ENCODE measurements around the gene CDON.
"Not testable (repeated sequence)": the region's sequence is repeated elsewhere in the genome, so short reads cannot be mapped to it uniquely, and the experiment has no call there.

Gene CDON

GRCh38 chr11:126035718-126036117, 26.9 kb downstream of the CDON start:
- TF ChIP-seq CTCF (conservative IDR thresholded peaks at IDR 0.05) (no peak), ZFX (IDR thresholded peaks at IDR 0.05) (no peak)
- no peak overlapping the region for H3K27ac ChIP-seq

DNA sequence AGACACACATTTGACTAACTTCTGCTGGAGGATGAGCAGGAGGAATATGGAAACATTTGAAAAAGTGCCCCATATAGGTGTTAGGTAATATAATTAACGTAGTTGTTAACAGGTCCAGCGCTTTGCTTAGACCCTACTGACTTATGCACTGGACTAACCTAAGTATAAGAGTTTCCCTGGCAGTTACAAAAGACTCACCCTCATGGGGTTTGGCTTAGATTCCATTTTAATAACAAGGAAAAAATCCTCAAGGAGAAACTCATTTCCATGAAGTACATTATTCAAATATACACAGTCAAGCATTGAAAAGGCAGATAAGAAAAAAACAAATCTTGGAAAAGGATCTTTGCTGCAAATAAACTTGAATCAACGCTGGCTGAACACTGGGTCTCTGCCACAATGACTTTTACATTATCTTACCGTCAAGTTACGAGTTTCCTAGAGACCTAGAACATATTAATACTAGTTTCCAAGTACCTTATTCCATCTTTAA, 27.7 kb downstream of the CDON start:
- TF ChIP-seq ZFX (IDR thresholded peaks at IDR 0.05) (no peak), CTCF (conservative IDR thresholded peaks at IDR 0.05) (no peak)
- no peak overlapping the region for H3K27ac ChIP-seq

DNA sequence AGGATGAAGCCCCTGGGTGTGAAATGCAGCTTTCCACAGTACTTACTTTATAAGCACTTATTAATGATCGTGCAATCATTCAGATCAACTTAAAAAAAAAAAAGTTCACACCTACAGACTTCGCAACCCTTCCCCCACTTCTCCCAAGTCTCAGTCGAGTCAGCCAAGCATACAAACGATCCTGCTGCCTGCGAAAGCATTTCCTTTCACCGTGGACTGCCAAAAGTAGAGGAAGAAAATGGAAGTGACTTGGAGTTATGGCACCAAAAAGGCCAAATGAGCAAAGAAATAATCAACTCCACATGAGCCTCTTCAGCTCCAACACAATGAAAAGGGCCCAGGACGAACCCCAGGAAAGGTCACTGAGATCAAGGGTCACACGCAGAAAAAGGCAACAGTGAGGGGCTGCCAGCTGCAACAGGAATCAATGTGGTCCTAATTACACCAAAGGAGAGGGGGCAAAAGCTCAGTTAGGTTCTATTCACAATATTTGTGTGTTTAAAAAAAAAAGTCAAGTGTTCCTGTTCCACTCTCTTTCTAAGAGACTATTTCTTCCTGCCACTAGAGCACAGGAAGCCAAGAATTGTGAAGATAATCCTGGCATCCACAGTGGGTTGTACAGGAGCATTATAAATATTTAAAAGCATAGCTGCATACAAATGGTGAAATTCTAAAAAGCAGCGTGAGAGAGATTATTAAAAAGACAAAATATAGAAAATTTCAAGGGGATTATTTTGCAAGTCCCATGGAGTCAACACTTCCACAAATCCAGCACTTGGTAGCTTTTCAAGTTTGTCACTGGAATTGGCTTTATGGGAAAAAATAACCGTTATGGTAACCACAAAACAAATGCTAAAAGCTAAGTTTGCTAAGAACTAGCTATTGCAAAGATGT, 28.4 kb downstream of the CDON start:
- H3K27ac ChIP-seq, result no peak overlapping the region
- TF ChIP-seq CTCF (conservative IDR thresholded peaks at IDR 0.05) (no peak), ZFX (IDR thresholded peaks at IDR 0.05) (no peak)

DNA sequence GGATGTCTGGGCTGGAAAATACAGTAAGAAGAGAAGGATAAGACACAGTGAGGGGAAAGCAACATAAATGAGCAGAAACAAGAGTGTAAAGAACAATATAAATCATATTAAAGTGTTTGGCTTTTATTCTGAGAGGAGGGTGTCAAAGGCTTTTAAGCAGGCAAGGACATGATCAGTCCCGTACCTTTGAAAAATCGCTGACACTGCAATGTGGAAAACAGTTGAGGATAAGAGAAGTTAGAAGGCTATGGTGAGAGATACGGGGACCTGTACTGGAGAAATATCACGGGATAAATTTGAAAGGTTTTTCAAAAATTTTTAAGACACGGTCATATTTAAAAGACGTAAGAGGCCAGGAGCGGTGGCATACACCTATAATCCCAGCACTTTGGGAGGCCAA, 30.3 kb downstream of the CDON start:
- TF ChIP-seq ZFX (IDR thresholded peaks at IDR 0.05), result no peak
- no peak for TF ChIP-seq CTCF (conservative IDR thresholded peaks at IDR 0.05)
- H3K27ac ChIP-seq, result no peak overlapping the region

GRCh38 chr11:126029805-126030204, 32.9 kb downstream of the CDON start:
- TF ChIP-seq ZFX (IDR thresholded peaks at IDR 0.05) (no peak), CTCF (conservative IDR thresholded peaks at IDR 0.05) (no peak)
- H3K27ac ChIP-seq, result no peak overlapping the region

DNA sequence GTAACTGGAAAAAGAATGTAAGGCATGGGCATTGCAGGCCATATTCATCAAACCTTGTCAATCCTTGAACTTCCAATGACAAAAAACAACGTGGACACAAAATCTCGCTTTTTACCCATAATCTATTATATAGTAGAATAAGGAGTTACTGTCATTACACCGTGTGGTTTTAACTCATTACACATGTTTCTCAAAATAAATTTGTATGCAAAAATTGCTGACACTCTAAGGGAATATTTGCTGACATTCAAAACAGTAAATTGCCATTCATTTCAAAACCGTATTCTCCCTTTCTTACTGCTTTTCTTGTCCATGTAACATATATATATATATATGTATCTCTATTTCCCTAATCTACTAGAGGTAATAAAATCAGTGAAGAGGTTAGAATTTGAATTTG, 33.4 kb downstream of the CDON start:
- no peak overlapping the region for H3K27ac ChIP-seq
- TF ChIP-seq ZFX (IDR thresholded peaks at IDR 0.05) (no peak), CTCF (conservative IDR thresholded peaks at IDR 0.05) (no peak)

GRCh38 chr11:126028534-126028933, 34.1 kb downstream of the CDON start:
- not testable (repeated sequence) for H3K27ac ChIP-seq

DNA sequence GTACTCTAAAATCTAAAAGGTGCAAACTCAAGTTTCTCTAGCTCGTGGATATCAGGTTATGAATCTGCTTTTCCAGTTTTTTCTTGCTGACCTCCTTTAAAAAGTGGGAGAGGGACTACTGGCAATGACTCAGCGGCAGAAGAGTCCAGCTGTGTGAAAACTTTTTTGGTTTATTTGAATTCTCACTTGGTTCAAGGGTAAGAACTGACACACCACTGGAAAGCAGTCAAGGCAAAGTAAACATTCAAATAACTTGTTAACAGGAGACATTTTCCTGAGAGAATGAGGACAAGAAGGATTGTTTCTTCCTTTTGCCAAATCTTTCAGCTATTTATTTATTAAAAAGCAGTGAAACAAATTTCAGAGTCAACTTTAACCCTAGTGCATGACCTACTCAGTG, 36.1 kb downstream of the CDON start:
- TF ChIP-seq ZFX (IDR thresholded peaks at IDR 0.05) (no peak), CTCF (conservative IDR thresholded peaks at IDR 0.05) (no peak)
- H3K27ac ChIP-seq, result no peak overlapping the region
